ENCODE data around the gene RPRD1B.

The RPRD1B gene

DNA sequence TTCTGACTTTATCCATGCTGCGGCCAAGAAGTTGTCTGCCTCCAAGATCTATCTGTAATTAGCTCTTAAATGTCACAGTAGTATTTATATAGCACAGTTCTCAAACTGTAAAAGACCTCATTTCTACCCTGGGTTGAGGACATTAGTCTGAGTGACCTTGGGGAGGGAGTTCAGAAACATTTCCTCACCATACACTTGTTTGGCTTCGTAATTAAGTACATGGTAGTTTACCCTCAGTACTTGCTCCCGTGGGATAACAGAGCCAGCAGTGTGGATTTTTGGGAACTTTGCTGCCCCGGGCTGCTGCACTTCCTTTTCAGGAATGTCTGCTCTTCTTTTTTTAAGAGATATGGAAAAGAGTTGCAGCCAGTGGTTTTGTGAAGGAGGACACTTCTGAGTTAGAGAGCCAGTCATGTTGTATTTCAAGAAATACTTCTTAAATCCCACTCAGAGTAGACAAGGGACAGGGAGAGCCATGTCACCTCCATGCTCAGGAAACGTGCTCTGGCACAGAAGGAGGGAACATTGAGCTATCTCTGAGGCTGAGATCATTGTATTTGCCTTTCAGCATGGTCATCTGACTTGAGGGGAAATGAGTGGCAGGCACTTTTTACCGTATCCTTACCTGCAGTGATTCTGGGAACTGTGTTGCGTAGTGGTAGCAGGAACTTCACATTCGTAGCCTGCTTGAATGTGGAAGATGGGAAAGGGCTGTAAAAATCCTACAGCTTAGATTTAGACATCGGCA lies 33.6 kb downstream of the RPRD1B start:
- no peak for FAIRE-seq
- DNase-seq (ENCODE audit: extremely low spot score, insufficient read length, low read depth): no peak

DNA sequence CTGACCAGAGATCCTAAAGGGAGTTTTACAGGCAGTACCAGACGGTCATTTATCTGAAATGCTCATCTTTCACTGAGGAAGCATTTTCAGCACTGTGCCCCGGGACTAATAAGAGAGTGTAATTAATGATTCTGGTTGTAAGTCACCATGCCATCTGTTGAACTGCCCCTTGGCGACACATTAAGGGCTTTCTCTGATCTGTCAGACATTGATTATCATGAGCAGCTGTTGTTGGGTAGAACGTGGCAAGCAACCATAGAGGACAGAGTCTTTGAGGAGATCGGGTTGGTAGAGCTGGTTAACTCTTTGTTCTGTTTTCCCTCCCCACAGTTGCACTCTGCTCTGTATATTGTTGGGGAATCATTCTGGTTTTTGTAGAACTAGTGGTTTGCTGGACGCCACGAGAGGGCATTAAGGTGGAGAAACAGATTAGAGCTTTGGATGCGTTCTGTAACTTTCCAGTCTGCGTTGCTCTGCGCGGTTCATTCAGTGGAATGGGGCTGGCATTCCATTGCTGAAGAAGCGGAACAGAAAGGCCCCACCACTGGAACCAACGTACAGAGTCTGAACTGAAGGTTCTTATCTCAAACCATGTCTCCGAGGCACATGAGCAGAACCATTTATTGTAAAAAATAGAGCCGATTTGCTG lies 34.3 kb downstream of the RPRD1B start:
- no peak for FAIRE-seq
- no peak for DNase-seq (ENCODE audit: extremely low spot score, insufficient read length, low read depth)

DNA sequence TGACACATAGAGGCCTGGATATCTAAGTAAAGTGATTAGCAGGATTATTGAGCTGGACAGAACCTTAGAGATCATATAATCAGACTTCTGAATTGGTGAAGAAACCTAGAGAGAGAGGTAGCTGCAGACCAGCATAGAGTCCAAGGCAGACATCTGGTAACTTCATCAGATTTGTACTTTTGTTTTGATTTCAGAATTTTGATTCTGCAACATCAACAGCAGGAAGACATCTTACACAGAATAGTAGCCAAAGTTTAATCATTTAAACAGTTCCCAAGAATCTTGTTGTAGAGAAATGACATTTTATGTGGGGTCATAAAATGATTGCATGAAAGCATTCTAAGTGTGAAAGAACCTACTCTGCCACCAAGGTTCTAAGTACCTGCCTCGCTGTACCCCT lies 39.4 kb downstream of the RPRD1B start:
- DNase-seq (ENCODE audit: extremely low spot score, insufficient read length, low read depth): no peak
- no peak for FAIRE-seq

DNA sequence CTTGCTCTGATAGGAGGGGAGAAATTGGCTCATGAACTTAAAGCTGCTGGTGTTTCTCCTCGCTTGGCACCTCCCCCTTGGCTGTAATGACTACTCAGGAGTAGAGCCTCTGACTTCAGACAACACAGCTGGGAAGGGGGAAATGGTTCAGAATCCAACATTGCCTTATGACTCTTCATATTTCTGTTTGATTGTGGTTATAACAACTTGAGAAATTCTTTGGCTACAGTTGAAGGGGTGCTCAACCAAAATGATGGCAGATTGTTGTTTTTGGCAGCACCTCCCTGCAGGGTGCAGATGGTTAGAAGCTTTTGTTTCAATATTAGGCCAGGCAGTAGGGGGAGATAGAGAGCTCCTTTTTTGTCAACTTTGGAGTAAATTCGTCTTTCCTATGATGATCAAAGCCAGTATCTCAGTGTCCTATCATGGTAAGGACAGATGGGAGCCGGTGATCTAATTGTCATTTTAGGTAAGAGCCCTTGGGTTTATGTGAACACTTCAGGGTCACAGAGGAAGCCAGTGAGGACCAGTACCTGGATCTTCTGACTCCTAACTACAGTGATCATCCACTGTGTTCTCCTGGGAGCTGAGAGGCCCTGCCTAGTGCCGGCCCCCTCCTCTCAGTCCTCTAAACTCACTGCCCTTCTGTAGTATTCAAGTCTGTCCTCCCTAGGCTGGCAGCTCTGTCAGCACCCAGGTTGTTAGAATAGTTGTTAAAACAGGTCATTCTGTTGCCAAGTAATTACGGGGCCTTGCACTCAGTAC lies 39.9 kb downstream of the RPRD1B start:
- FAIRE-seq: peak; percentile 74
- DNase-seq (ENCODE audit: extremely low spot score, insufficient read length, low read depth): no peak

DNA sequence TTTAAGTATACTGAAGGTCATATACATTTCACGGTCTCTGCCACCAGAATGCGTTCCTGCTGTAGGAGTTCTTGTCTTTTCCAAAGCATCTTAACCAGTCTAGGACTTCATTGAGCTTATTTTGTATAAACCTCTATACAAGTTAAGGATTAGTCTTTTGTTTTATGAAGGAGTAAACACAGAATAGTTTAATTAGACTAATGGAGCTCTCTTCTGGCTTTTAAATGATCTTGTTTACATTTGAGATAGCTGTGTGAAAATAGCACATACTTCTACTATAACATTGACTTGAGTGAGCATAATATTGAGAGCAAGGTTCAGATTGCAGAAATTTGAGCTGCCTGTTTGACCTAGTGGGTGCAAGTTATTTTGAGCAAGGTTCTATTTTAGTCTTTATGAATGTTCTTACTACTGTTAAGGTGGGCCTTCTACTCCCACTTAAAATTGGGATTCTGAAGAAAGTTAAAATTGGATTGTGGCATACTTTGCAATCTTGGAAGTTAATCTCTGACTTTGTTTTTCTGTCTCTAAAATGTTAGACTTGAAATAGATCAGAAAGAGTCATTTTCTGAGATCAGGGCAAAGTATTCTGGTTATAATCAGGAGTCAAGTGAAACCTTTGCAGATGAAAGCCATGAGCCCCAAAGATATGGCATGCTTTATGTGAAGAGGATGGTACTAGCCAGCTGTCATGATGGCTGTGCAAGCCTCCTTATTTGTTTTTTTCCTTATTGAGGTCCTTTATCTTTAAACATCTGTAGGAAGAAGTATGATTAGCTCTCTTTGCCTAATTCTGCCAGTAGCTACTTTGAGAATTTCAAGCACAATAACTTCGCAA lies 41.8 kb downstream of the RPRD1B start:
- no peak for FAIRE-seq
- DNase-seq (ENCODE audit: extremely low spot score, insufficient read length, low read depth): no peak

DNA sequence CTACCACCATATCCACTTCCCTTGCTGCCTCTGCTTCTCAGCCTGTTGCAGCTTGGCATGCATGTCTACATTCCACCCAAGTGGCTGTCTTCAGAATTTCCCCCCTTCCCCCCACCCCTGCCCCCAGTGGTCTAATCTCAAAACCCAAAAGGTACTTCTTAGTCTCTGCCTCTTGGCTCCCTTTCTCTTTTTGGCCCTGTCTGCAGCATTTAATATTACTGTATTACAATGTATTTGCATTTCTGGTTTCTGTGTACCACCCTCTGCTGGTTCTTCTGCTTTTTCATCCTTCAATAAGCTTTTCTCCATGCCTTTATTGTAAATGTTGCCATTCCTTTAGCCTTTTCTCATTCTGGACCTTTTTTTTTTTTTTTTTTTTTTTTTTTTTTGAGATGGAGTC lies 43.0 kb downstream of the RPRD1B start:
- DNase-seq (ENCODE audit: extremely low spot score, insufficient read length, low read depth) (no peak), FAIRE-seq (no peak)

DNA sequence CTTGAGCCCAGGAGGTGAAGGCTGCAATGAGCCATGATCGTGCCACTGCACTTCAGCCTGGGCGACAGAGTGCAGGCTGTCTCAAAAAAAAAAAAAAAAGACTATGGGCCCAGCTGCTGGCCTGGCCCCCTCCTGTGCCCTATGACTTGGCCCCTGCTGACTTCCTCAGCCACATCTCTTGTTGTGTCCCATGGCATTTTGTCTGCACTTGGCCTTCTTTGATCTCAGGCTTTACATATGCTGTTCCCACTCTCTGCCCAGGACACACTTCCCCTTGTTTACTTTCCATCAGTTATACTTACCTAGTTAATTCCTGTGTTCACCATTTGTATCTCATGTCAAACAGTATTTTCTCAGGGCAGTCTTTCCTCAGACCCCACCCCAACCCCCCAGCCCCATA lies 44.5 kb downstream of the RPRD1B start:
- no peak for FAIRE-seq

DNA sequence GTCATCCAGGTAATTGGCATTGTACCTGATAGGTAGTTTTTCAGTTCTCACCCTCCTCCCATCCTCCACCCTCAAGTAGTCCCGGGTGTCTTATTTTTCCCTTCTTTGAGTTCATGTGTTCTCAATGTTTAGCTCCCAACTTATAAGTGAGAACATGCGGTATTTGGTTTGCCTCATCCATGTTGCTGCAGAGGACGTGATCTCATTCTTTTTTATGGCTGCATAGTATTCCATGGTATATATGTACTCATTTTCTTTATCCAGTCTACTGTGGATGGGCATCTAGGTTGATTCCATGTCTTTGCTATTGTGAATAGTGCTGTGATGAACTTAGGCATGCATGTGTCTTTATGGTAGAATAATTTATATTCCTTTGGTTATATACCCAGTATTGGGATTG lies 45.8 kb downstream of the RPRD1B start:
- DNase-seq (ENCODE audit: extremely low spot score, insufficient read length, low read depth) (no peak), FAIRE-seq (no peak)

More for the DNA sequence above, 44.5 kb downstream of the RPRD1B start:
- DNase-seq (ENCODE audit: extremely low spot score, insufficient read length, low read depth): no peak

DNA sequence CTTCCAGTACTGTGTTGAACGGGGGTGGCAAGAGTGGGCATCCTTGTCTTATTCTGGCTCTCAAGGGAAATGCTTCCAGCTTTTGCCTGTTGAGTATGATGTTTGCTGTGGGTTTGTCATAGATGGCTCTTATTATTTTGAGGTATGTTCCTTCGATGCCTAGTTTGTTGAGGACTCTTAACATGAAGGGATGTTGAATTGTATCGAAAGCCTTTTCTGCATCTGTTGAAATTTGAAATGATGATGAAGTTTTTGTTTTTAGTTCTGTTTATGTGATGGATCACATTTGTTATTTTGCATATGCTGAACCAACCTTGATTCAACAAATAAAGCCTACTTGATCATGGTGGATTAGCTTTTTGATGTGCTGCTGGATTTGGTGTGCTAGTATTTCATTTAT lies 48.0 kb downstream of the RPRD1B start:
- FAIRE-seq: no peak

DNA sequence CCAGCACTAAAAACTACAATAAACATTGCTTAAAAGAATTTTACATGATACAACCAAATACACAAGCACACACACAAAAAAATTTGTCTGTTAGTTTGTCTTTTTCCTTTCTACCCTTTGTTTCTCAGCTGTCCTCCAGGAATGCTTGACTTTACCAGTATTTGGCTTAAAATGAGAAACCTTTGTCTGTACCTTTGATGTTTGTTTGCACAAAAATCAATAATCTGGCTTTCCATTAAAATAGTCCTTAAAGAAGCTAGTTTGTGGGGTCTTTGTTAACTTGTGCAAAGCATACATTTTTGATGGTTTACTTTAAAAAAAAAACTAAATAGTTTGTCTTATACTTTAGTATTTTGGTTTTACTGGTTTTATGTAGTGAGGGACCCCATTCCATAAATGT lies 49.3 kb downstream of the RPRD1B start:
- FAIRE-seq (no peak), DNase-seq (ENCODE audit: extremely low spot score, insufficient read length, low read depth) (no peak)

More for the DNA sequence above, 48.0 kb downstream of the RPRD1B start:
- DNase-seq (ENCODE audit: extremely low spot score, insufficient read length, low read depth): no peak

DNA sequence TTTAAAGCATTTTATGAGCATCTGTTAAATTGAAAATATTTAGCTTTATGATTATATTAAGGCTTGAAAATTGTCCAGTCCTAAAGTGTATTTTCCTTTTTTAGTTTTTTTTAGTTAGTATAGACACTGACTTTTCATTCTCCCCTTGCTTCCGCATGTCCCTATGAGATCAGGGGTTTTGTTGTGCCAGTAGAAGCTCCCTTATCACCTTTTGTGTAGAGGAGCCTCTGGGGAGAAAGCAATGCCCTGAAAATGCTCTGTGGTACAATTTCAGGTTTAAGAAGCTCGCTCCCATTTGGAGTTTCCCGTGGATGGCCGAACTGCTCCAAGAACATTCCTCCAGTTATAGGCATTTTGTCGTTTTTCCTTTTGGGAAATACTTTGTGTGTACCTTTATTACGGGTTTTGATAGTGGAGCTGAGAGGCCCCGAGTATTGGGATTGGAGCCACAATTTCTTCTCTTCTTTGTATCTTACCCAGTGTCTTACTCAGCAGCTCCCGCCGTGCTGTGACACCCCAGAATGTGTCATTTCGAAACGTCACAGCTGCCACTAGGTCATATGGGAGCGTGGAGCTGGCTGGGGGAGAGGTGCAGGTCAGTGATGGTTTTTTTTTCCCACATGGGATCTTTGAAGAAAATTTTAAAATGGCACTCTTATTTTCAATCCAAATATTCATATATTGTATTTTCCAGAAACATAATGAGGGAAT lies 49.9 kb downstream of the RPRD1B start:
- DNase-seq (ENCODE audit: extremely low spot score, insufficient read length, low read depth) (no peak), FAIRE-seq (no peak)

DNA sequence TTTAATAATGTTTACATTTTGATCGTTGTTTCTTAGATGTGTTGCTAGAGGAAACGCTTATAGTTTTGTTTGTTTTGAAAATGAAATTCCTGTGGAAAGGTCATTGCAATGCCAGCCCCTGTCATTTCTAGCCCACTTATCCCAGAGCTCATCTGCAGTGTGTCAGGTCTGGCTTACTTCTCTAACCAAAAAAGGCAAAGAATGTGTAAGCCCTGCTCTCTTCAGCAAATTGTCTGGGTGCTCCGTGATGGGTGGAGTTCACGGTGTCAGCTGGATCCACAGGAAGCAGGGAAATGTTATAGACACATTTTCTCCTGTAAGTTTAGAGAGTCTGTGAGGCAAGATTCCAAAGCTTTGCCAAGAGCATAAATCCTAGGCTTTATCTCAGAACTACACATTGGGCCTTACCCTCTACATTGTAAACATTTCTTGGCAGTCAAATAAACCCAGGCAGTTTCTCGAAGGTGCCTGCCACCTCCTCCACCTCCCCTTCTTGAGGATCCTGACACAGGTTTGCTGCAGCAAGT lies 50.9 kb downstream of the RPRD1B start:
- no peak for FAIRE-seq
- no peak for DNase-seq (ENCODE audit: extremely low spot score, insufficient read length, low read depth)

DNA sequence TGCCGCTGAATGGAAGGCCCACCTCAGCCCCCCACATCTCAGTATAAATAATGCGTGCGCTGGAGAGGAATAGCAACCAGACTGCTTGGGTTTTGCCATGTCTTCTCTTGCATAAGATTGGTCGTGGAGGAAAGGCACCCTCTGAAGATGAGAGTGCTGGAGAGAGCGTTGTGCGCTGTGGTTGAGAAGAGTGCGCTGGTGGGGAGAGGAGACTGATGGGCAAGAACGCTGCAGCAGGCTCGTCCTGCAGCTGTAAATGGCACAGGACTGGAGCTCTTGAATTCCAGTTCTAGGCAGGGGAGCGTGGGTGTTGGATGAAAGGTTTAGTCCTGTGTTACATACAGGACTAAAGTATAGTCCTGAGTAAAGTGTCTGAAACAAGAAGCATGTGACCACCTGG lies 51.5 kb downstream of the RPRD1B start:
- DNase-seq (ENCODE audit: extremely low spot score, insufficient read length, low read depth) (no peak), FAIRE-seq (no peak)

DNA sequence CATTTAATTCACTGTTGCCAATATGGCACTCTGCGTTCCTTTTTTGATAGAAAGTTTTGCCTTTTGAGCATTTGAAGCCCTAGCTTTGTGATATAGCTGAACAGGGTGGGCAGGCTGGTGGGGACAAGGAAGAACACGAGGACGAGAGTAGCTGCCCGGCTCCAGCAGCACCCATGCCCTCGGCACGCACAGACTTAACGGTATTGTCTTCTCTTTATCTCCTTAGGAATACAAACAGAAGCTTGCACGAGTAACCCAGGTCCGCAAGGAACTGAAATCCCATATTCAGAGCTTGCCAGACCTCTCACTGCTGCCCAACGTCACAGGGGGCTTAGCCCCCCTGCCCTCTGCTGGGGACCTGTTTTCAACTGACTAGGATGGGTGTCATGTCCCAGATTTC lies 56.0 kb downstream of the RPRD1B start:
- no peak for DNase-seq (ENCODE audit: extremely low spot score, insufficient read length, low read depth)
- no peak for FAIRE-seq

DNA sequence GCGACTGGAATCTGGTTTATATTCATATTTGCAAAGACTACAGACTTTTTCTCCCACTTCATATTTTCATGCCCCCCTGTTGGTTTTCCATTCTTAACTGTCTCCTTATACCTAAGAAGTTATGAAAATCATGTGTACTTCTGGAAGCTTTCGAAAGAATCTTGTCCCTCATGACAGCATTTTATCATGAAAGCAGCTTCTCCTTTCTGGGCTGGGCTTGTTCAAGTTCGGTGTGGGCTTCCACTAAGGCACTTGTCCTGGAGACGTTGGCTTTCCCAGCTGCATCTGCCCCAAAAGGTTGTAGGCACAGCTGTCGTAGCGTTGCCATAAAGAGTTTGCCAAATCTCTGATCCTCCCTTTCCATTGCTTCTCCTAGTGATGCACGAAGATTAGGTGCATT lies 56.5 kb downstream of the RPRD1B start:
- no peak for DNase-seq (ENCODE audit: extremely low spot score, insufficient read length, low read depth)
- no peak for FAIRE-seq

DNA sequence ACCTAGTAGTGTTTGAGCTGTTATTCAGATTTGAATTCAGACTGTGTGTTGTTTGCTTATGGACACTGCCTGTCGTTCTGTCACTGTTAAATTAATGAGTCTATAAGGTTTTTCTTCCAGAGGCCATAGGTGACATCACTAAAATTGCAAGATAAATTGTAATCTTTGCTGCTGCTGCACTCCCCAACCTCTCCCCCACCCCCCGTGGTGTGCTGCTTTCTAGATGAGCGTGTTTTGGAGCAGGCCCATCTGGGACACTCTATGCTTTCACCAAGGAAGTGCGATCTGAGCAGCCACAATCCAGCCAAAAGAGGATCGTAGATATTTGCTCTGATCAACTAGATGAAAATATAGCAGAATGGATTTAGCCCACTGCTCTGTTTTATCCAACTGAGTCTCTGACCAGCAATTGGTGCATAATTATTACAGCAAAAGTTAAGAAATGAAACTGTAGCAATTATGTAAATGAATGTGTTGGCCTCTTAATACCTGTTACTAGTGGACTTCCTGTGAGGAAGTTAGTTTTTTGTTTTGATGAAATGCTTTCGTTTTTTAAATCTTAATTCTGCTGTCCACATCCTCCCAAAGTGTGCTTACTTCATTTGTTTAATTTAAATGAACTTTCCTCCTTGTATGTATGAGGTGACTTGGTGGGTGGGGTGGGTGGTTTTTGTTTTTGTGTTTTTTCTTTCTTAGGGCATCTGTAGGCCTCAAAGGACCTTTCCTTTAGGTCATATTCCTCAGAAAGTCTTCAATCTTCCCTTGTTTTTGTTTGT lies 58.1 kb downstream of the RPRD1B start:
- FAIRE-seq: peak; percentile 87
- DNase-seq (ENCODE audit: extremely low spot score, insufficient read length, low read depth): no peak

DNA sequence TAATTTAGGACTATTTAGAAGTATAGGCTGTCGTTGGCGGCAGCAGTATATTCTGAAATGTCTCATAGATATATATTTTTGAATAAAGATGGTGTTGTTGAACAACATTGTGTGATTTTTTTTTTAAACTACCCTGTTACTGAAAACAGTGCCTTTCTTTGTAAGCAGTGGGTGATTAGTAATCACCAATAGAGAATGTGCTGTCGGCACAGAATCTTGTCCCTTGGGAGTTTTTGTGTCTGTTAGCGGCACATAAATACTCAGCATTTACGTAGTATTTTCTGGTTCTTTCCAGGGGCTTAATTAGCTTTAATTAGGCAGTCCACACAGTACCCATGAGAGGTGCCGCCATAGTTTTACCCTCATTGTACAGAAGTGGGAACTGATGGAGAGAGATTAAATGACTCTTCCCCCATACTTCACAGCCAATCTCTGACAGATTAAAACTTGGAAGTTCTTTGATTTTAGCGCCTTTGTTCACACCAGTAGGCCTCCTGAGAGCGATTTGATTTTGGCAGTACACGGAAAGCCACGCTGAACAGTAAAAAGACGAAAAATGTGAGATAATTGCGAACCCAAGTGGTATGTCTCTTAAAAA lies 58.8 kb downstream of the RPRD1B start:
- peak; percentile 44 for FAIRE-seq
- no peak for DNase-seq (ENCODE audit: extremely low spot score, insufficient read length, low read depth)

DNA sequence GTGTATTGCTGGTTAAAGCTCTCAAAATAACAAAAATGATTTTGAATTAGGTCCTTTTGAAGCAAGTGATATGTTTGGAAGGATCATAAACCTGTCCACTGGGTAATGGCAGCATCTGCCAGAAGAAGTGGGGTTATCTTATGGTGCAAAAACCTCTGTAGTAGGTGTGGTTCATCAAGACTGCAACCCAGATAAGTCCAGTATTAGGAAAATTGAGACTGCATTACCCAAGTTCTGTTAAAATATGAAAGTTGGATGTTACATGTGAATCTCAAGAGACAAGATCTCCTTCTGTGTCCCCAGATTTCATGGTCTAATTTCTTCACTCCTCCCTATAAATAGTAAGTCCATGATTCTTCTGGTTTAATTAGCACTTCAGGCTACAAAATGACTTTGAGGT lies 59.4 kb downstream of the RPRD1B start:
- peak; percentile 45 for FAIRE-seq
- DNase-seq (ENCODE audit: extremely low spot score, insufficient read length, low read depth): no peak
